GM23248 (cell line): Measurements from ENCODE around the gene SUOX.

Source experiments
- EZH2 ChIP-seq: fragments of 200-600 bp; sonication (generic); IDR thresholded peaks from 2 replicates; pipeline ENCODE4 v1.6.1; 2018; ENCODE audit warnings: antibody characterized with exemption, mild to moderate bottlenecking; ENCODE audit not compliant: insufficient read depth, poor library complexity, severe bottlenecking
- EZH2phosphoT487 ChIP-seq: fragments of 200-600 bp; sonication (generic); IDR thresholded peaks from 2 replicates; pipeline ENCODE4 v1.6.1; 2018; ENCODE audit warnings: antibody characterized with exemption, moderate library complexity, mild to moderate bottlenecking, low read depth; ENCODE audit not compliant: insufficient read depth

- TF ChIP-seq EZH2 (no peak), EZH2phosphoT487 (no peak)
These were observed 16.4 kb downstream of the SUOX start for GRCh38 chr12:56013482-56013881.
